WTC11 (cell line): Measurements from ENCODE around the gene HELZ. TPM values are rescaled to one million over a fixed set of nuclear protein-coding genes. Genes with fewer than 3 reads are reported as not detected.

ENCODE experiments used
- ATAC-seq: fragments of 200-7000 bp; cut with Tn5 transposase; 2 replicates; pipeline ENCODE4 v1.10.0; 2021; ENCODE audit warnings: mild to moderate bottlenecking, moderate library complexity
- CTCF ChIA-PET: fragments of 300-600 bp; sonication (Branson Sonifier 250); formaldehyde crosslinking; loops from one replicate; lab custom pipeline; 2021; ENCODE audit warnings: antibody characterized with exemption; lab: Charles Lee
- POLR2A ChIA-PET: fragments of 350-600 bp; sonication (Branson Sonifier 250); formaldehyde crosslinking; loops from one replicate; lab custom pipeline; 2021; ENCODE audit warnings: antibody characterized with exemption; lab: Charles Lee
- DNase-seq: peaks from one replicate; pipeline ENCODE4 v3.0.0; 2021; ENCODE audit warnings: low spot score
- H3K27ac Mint-ChIP-seq: 2 replicates; pipeline ENCODE4 v1.8.0; 2021; ENCODE audit warnings: mixed read lengths
- H3K27me3 Mint-ChIP-seq: 2 replicates; pipeline ENCODE4 v1.8.0; 2021; ENCODE audit warnings: low read depth, mild to moderate bottlenecking, moderate library complexity, mixed read lengths
- H3K36me3 Mint-ChIP-seq: 2 replicates; pipeline ENCODE4 v1.8.0; 2021; ENCODE audit warnings: mixed read lengths
- H3K4me1 Mint-ChIP-seq: 2 replicates; pipeline ENCODE4 v1.8.0; 2022; ENCODE audit warnings: mixed read lengths
- H3K4me3 Mint-ChIP-seq: 2 replicates; pipeline ENCODE4 v1.8.0; 2021; ENCODE audit warnings: mild to moderate bottlenecking, moderate library complexity, mixed read lengths
- H3K9me3 Mint-ChIP-seq: 2 replicates; pipeline ENCODE4 v1.8.0; 2021; ENCODE audit warnings: mixed read lengths
- GRHL2 ChIP-seq: fragments of 250-450 bp; sonication (Bioruptor Pico); IDR thresholded peaks from 2 replicates; pipeline ENCODE4 v1.8.0; 2022; ENCODE audit warnings: mild to moderate bottlenecking, moderate library complexity; ENCODE audit not compliant: insufficient replicate concordance, severe bottlenecking
- JAZF1 ChIP-seq: fragments of 250-450 bp; sonication (Bioruptor Pico); IDR thresholded peaks from 2 replicates; pipeline ENCODE4 v1.9.0; 2021; ENCODE audit warnings: moderate library complexity, mild to moderate bottlenecking, inconsistent platforms
- PRRX2 ChIP-seq: fragments of 250-450 bp; sonication (Bioruptor Pico); IDR thresholded peaks from 2 replicates; pipeline ENCODE4 v1.8.0; 2021; ENCODE audit warnings: mild to moderate bottlenecking
- SMAD3 ChIP-seq: sonication (generic); formaldehyde crosslinking; IDR thresholded peaks from 2 replicates; pipeline ENCODE4 v1.8.0; 2022; ENCODE audit warnings: missing genetic modification reagents, mild to moderate bottlenecking, borderline replicate concordance
- ZNF121 ChIP-seq: sonication (generic); formaldehyde crosslinking; IDR thresholded peaks from 2 replicates; pipeline ENCODE4 v1.8.0; 2023; ENCODE audit warnings: missing genetic modification reagents
- total RNA-seq: library from RNA; stranded (reverse); gene quantifications from 3 replicates; pipeline ENCODE4 v1.2.3, GENCODE V29; 2021
- TF ChIP-seq, protein P1 (sequence below): sonication (generic); formaldehyde crosslinking; IDR thresholded peaks from 2 replicates; pipeline ENCODE4 v1.8.1; 2022; ENCODE audit warnings: mild to moderate bottlenecking, moderate library complexity, missing genetic modification reagents
- TF ChIP-seq, protein P2 (sequence below): fragments of 250-450 bp; sonication (Bioruptor Pico); IDR thresholded peaks from 2 replicates; pipeline ENCODE4 v2.1.2; 2022; ENCODE audit warnings: mild to moderate bottlenecking, moderate library complexity
- TF ChIP-seq, protein P3 (sequence below): sonication (generic); formaldehyde crosslinking; IDR thresholded peaks from 2 replicates; pipeline ENCODE4 v1.8.1; 2023; ENCODE audit warnings: mild to moderate bottlenecking, missing genetic modification reagents, moderate library complexity
- TF ChIP-seq, protein P4 (sequence below): fragments of 250-450 bp; sonication (Bioruptor Pico); IDR thresholded peaks from 2 replicates; pipeline ENCODE4 v1.9.0; 2021; ENCODE audit warnings: mild to moderate bottlenecking
- TF ChIP-seq, protein P5 (sequence below): sonication (generic); formaldehyde crosslinking; IDR thresholded peaks from 2 replicates; pipeline ENCODE4 v1.8.0; 2023; ENCODE audit warnings: missing genetic modification reagents, mild to moderate bottlenecking, borderline replicate concordance
- TF ChIP-seq, protein P6 (sequence below): sonication (generic); formaldehyde crosslinking; IDR thresholded peaks from 2 replicates; pipeline ENCODE4 v1.8.1; 2023; ENCODE audit warnings: mild to moderate bottlenecking, missing genetic modification reagents
- TF ChIP-seq, protein P7 (sequence below): sonication (generic); formaldehyde crosslinking; IDR thresholded peaks from 2 replicates; pipeline ENCODE4 v1.8.0; 2022; ENCODE audit warnings: missing genetic modification reagents

HELZ gene
- total RNA-seq, 1 experiment from 2014 or later = 49.1 TPM

DNA sequence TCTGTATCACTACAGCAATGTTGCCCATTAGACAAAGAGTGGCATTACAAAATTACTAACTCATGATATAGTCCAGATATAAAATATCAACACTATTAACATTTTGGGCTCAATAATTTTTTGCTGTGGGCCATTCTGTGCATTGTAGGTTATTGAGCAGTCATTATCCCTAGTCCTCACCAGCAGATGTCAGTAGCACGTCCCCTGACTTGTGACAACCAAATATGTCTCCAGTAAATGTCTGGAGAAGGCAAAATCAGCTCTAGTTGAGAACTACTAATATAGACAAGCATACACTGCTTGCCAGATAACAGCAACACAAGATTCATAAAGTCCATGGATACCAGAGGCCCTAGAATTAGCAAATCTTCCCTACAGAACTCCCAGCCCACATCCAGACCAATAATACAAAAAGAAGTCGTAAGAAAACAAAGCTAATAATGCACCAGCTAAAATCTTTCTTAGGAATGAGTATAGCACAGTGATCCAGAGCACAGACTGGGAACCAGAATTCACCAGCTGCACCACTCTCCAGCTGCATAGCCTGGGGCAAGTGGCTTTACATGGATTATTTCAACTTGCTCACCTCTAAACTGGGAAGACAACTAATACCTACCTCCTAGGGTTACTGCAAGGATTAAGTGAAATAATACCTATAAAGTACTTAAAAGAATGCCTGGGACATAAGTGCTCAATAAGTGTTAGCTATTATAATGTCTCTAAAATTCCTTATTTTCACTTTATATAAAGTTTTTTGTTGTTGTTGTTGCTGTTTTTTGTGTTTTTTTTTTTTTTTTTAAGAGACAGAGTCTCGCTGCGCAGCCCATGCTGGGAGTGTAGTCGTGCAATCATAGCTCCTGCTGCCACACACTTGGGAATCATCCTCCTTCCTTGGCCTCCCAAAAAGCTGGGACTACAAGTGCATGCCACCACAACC, 23.7 kb downstream of the HELZ start (continued):
- TF ChIP-seq, protein P1, sequence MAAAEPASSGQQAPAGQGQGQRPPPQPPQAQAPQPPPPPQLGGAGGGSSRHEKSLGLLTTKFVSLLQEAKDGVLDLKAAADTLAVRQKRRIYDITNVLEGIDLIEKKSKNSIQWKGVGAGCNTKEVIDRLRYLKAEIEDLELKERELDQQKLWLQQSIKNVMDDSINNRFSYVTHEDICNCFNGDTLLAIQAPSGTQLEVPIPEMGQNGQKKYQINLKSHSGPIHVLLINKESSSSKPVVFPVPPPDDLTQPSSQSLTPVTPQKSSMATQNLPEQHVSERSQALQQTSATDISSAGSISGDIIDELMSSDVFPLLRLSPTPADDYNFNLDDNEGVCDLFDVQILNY (CRISPR knock-in tag) = no peak
- no peak for TF ChIP-seq ZNF121 (CRISPR knock-in tag)
- TF ChIP-seq, protein P2, sequence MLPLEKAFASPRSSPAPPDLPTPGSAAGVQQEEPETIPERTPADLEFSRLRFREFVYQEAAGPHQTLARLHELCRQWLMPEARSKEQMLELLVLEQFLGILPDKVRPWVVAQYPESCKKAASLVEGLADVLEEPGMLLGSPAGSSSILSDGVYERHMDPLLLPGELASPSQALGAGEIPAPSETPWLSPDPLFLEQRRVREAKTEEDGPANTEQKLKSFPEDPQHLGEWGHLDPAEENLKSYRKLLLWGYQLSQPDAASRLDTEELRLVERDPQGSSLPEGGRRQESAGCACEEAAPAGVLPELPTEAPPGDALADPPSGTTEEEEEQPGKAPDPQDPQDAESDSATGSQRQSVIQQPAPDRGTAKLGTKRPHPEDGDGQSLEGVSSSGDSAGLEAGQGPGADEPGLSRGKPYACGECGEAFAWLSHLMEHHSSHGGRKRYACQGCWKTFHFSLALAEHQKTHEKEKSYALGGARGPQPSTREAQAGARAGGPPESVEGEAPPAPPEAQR = no peak

DNA sequence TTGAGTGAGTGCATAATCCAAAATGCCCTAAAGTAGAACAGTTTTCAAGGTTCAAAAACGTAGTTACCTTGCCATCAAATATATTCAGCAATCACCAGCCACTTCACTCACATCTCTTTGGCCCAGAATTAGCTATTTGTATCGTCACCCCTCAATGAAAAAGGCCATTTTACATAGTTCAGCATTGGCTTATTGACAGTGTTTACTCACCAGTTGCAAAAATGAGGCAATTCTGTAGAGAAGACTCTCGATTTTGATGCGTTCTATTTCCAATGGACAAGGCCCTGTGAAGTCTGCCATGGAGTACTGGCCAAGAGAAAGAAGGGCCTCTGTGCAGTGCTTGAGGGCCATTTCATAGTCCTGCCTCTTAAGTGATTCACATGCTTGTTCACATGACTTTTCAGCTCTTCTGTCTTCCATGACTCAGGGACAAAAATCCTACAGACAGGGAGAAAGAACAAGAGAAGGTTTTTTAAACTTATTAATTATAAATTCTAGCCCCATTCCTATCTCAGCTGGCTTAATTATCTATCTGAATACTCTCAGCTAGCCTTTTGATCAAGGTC, 26.5 kb downstream of the HELZ start:
- TF ChIP-seq, protein P3, sequence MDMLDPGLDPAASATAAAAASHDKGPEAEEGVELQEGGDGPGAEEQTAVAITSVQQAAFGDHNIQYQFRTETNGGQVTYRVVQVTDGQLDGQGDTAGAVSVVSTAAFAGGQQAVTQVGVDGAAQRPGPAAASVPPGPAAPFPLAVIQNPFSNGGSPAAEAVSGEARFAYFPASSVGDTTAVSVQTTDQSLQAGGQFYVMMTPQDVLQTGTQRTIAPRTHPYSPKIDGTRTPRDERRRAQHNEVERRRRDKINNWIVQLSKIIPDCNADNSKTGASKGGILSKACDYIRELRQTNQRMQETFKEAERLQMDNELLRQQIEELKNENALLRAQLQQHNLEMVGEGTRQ (CRISPR knock-in tag) = no peak
- TF ChIP-seq ZNF121 (CRISPR knock-in tag) (no peak), PRRX2 (CRISPR knock-in tag) (no peak), GRHL2 (no peak), JAZF1 (CRISPR knock-in tag) (no peak), SMAD3 (CRISPR knock-in tag) (no peak)
- TF ChIP-seq, protein P4, sequence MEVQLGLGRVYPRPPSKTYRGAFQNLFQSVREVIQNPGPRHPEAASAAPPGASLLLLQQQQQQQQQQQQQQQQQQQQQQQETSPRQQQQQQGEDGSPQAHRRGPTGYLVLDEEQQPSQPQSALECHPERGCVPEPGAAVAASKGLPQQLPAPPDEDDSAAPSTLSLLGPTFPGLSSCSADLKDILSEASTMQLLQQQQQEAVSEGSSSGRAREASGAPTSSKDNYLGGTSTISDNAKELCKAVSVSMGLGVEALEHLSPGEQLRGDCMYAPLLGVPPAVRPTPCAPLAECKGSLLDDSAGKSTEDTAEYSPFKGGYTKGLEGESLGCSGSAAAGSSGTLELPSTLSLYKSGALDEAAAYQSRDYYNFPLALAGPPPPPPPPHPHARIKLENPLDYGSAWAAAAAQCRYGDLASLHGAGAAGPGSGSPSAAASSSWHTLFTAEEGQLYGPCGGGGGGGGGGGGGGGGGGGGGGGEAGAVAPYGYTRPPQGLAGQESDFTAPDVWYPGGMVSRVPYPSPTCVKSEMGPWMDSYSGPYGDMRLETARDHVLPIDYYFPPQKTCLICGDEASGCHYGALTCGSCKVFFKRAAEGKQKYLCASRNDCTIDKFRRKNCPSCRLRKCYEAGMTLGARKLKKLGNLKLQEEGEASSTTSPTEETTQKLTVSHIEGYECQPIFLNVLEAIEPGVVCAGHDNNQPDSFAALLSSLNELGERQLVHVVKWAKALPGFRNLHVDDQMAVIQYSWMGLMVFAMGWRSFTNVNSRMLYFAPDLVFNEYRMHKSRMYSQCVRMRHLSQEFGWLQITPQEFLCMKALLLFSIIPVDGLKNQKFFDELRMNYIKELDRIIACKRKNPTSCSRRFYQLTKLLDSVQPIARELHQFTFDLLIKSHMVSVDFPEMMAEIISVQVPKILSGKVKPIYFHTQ = no peak
- TF ChIP-seq, protein P5, sequence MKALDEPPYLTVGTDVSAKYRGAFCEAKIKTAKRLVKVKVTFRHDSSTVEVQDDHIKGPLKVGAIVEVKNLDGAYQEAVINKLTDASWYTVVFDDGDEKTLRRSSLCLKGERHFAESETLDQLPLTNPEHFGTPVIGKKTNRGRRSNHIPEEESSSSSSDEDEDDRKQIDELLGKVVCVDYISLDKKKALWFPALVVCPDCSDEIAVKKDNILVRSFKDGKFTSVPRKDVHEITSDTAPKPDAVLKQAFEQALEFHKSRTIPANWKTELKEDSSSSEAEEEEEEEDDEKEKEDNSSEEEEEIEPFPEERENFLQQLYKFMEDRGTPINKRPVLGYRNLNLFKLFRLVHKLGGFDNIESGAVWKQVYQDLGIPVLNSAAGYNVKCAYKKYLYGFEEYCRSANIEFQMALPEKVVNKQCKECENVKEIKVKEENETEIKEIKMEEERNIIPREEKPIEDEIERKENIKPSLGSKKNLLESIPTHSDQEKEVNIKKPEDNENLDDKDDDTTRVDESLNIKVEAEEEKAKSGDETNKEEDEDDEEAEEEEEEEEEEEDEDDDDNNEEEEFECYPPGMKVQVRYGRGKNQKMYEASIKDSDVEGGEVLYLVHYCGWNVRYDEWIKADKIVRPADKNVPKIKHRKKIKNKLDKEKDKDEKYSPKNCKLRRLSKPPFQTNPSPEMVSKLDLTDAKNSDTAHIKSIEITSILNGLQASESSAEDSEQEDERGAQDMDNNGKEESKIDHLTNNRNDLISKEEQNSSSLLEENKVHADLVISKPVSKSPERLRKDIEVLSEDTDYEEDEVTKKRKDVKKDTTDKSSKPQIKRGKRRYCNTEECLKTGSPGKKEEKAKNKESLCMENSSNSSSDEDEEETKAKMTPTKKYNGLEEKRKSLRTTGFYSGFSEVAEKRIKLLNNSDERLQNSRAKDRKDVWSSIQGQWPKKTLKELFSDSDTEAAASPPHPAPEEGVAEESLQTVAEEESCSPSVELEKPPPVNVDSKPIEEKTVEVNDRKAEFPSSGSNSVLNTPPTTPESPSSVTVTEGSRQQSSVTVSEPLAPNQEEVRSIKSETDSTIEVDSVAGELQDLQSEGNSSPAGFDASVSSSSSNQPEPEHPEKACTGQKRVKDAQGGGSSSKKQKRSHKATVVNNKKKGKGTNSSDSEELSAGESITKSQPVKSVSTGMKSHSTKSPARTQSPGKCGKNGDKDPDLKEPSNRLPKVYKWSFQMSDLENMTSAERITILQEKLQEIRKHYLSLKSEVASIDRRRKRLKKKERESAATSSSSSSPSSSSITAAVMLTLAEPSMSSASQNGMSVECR (CRISPR knock-in tag) = no peak
- TF ChIP-seq, protein P6, sequence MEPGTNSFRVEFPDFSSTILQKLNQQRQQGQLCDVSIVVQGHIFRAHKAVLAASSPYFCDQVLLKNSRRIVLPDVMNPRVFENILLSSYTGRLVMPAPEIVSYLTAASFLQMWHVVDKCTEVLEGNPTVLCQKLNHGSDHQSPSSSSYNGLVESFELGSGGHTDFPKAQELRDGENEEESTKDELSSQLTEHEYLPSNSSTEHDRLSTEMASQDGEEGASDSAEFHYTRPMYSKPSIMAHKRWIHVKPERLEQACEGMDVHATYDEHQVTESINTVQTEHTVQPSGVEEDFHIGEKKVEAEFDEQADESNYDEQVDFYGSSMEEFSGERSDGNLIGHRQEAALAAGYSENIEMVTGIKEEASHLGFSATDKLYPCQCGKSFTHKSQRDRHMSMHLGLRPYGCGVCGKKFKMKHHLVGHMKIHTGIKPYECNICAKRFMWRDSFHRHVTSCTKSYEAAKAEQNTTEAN = no peak
- TF ChIP-seq, protein P7, sequence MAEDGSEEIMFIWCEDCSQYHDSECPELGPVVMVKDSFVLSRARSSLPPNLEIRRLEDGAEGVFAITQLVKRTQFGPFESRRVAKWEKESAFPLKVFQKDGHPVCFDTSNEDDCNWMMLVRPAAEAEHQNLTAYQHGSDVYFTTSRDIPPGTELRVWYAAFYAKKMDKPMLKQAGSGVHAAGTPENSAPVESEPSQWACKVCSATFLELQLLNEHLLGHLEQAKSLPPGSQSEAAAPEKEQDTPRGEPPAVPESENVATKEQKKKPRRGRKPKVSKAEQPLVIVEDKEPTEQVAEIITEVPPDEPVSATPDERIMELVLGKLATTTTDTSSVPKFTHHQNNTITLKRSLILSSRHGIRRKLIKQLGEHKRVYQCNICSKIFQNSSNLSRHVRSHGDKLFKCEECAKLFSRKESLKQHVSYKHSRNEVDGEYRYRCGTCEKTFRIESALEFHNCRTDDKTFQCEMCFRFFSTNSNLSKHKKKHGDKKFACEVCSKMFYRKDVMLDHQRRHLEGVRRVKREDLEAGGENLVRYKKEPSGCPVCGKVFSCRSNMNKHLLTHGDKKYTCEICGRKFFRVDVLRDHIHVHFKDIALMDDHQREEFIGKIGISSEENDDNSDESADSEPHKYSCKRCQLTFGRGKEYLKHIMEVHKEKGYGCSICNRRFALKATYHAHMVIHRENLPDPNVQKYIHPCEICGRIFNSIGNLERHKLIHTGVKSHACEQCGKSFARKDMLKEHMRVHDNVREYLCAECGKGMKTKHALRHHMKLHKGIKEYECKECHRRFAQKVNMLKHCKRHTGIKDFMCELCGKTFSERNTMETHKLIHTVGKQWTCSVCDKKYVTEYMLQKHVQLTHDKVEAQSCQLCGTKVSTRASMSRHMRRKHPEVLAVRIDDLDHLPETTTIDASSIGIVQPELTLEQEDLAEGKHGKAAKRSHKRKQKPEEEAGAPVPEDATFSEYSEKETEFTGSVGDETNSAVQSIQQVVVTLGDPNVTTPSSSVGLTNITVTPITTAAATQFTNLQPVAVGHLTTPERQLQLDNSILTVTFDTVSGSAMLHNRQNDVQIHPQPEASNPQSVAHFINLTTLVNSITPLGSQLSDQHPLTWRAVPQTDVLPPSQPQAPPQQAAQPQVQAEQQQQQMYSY (CRISPR knock-in tag) = no peak
- no peak overlapping the region for H3K27ac Mint-ChIP-seq
- H3K27me3 Mint-ChIP-seq = no peaks in the 10 kb centered on the region
- ATAC-seq (no peak), DNase-seq (no peak)
- H3K4me3 Mint-ChIP-seq = no peak overlapping the region
- ChIA-PET CTCF (no interaction called here), POLR2A (no interaction called here)
- peaks cover 6% of the 10 kb centered on the region for H3K4me1 Mint-ChIP-seq
- H3K36me3 Mint-ChIP-seq = peaks cover 12% of the 10 kb centered on the region
- H3K9me3 Mint-ChIP-seq = no peaks in the 10 kb centered on the region
